CD8-positive, alpha-beta memory T cell (primary cell): ENCODE results near the gene RASA3. TPM values are rescaled to one million over a fixed set of nuclear protein-coding genes. Genes with fewer than 3 reads are reported as not detected.

Experiments used
- CTCF ChIA-PET: fragments of 350-600 bp; sonication (Branson Sonifier 250); formaldehyde crosslinking; loops from one replicate; lab custom pipeline; 2021; ENCODE audit warnings: antibody characterized with exemption; lab: Charles Lee
- POLR2A ChIA-PET: fragments of 350-600 bp; sonication (Branson Sonifier 250); formaldehyde crosslinking; loops from one replicate; lab custom pipeline; 2021; ENCODE audit warnings: antibody characterized with exemption; lab: Charles Lee
- DNase-seq, 5 donors: peaks; one replicate each; pipeline versions ENCODE4 v3.0.0 to v3.0.0-alpha.2; 2020 to 2022; ENCODE audit warnings: mixed read lengths in 1 of 5
- H3K27ac ChIP-seq: one replicate; pipeline ENCODE4 v1.7.0; 2013; ENCODE audit warnings: low read depth, mild to moderate bottlenecking, low read length, moderate library complexity
- H3K27me3 ChIP-seq: 2 replicates; pipeline ENCODE4 v1.7.0; 2013; ENCODE audit warnings: low read length, mild to moderate bottlenecking; ENCODE audit not compliant: insufficient read depth, poor library complexity, severe bottlenecking
- H3K36me3 ChIP-seq: 2 replicates; pipeline ENCODE4 v1.7.0; 2013; ENCODE audit warnings: mild to moderate bottlenecking, low read length, moderate library complexity; ENCODE audit not compliant: insufficient read depth
- H3K4me1 ChIP-seq: 2 replicates; pipeline ENCODE4 v1.7.0; 2013; ENCODE audit warnings: mild to moderate bottlenecking, low read length, moderate library complexity; ENCODE audit not compliant: insufficient read depth
- H3K4me3 ChIP-seq: 2 replicates; pipeline ENCODE4 v1.7.0; 2013; ENCODE audit warnings: mild to moderate bottlenecking, low read length
- H3K9me3 ChIP-seq: 2 replicates; pipeline ENCODE4 v1.7.0; 2013; ENCODE audit warnings: mild to moderate bottlenecking, low read length
- H3K27ac Mint-ChIP-seq, 8 donors: one replicate each; pipeline ENCODE4 v1.8.0; 2020 to 2021; ENCODE audit warnings: mixed read lengths in 8 of 8, mild to moderate bottlenecking in 6 of 8, inconsistent platforms in 3 of 8, moderate library complexity in 3 of 8
- H3K27me3 Mint-ChIP-seq, 2 donors: one replicate each; pipeline ENCODE4 v1.8.0; 2020 to 2021; ENCODE audit warnings: mixed read lengths in 2 of 2, mild to moderate bottlenecking in 1 of 2, moderate library complexity in 1 of 2
- H3K36me3 Mint-ChIP-seq, 3 donors: one replicate each; pipeline ENCODE4 v1.8.0; 2020 to 2021; ENCODE audit warnings: mixed read lengths in 3 of 3, inconsistent platforms in 1 of 3, mild to moderate bottlenecking in 1 of 3
- H3K4me1 Mint-ChIP-seq, 3 donors: one replicate each; pipeline ENCODE4 v1.8.0; 2020 to 2021; ENCODE audit warnings: mixed read lengths in 3 of 3, inconsistent platforms in 1 of 3, mild to moderate bottlenecking in 1 of 3
- H3K4me3 Mint-ChIP-seq, 7 donors: one replicate each; pipeline ENCODE4 v1.8.0; 2020 to 2021; ENCODE audit warnings: mixed read lengths in 7 of 7, mild to moderate bottlenecking in 6 of 7, moderate library complexity in 4 of 7, inconsistent platforms in 2 of 7
- H3K9me3 Mint-ChIP-seq, 5 donors: one replicate each; pipeline ENCODE4 v1.8.0; 2020 to 2022; ENCODE audit warnings: mixed read lengths in 5 of 5, mild to moderate bottlenecking in 3 of 5, moderate library complexity in 2 of 5, inconsistent platforms in 1 of 5
- polyA plus RNA-seq: library from polyadenylated mRNA; unstranded; fragments of 300-500 nt; fragmentation: Illumina TruSeq; gene quantifications from one replicate; pipeline ENCODE4 v1.2.3, GENCODE V29; 2021
- total RNA-seq, 2 experiments: library from RNA; stranded (reverse); gene quantifications; one replicate each; pipeline ENCODE4 v1.2.3, GENCODE V29; 2021

Gene RASA3
- total and polyA plus RNA-seq, 3 experiments from 2014 or later = 26.4 to 123 (median 27.1) TPM

DNA sequence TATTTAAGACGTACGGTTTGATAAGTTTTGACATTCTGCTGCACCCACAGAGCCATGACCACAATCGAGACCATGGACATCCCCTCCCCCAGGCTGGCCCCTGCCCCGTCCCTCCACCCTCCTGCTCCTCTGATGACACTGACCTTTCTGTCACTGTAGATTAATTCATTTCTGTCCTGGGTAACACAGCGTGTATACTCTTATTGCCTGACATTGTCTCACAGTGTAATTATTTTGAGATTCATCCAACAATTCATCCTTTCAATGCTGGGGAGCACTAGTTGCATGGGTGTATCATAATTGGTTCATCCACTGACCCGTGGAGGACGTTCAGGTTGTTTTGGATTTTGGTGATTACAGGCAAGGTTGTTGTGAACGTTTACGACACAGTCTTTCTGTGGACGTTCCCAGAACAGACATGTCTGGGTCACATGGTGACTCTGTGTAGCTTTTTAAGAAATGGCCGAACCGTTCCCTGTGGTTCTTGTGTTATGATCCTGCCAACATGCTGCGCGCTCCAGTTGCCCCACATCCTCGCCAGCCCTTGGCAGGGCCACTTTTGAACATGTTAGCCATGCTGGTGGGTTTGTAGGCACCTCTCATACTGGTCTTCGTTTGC lies 200.5 kb downstream of the RASA3 start:
- Histone ChIP-seq H3K36me3 (no peaks in the 10 kb centered on the region), H3K4me3 (no peak overlapping the region), H3K27me3 (peaks cover 3% of the 10 kb centered on the region), H3K9me3 (no peaks in the 10 kb centered on the region), H3K4me1 (peaks cover 18% of the 10 kb centered on the region), H3K27ac (no peak overlapping the region)
- no peak for DNase-seq
- ChIA-PET POLR2A (no interaction called here), CTCF (no interaction called here)
- peaks cover 0 to 4% (median 0%) of the 10 kb centered on the region in 5 donors for H3K9me3 Mint-ChIP-seq
- peak overlapping the region in 4 of 7 donors; percentile 17 to 76 (median 58) for H3K4me3 Mint-ChIP-seq
- peaks cover 16 to 30% (median 18%) of the 10 kb centered on the region in 3 donors for H3K4me1 Mint-ChIP-seq
- no peaks in the 10 kb centered on the region for H3K36me3 Mint-ChIP-seq
- H3K27ac Mint-ChIP-seq = peak overlapping the region in 4 of 8 donors; percentile 17 to 90 (median 54)
- peaks cover 30 to 43% of the 10 kb centered on the region in 2 donors for H3K27me3 Mint-ChIP-seq

DNA sequence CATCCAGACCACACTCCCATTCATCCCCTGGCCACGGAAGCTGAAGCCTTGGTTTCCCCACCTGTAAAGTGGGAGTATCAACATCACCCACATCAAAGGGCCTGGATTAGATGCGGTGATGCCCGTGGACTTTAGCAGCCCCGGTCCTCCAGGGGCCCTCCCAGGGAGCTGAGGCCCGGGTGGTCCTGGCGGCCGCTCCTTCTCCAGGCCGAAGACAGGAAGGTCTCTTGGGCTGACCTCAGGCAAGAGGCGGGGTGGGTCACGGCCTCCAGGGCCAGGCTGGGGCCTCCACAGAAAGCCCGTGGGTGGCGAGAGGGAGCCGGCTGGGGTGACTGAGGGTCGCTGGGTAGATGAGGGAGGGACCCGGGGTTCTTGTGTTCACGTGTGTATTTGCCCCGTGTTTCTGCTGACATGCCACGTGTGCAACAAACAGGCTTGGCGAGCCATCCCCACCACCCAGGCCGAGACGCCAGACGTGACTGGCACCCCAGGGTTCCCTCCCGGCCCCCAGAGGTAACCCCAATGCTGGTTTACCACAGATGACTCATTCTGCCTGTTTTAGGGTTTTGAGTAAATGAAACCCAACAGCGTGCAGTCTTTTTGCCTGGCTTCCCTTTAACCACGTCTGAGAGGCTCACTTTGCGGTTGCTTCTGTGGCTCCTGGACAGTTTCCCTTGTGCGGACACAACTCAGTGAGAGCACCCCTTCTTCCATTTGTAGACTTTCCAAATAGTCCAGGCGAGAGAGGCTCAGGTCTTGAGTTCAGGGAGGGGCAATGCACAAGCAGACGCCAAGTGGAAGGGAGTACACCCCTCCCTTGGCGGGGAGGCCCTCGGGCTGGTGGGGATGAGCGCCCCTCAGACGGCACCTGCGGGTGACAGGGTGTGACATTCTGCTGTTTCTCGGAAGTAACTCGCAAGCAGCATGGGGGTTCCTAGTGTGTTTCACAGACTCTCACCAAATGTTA lies 201.5 kb downstream of the RASA3 start:
- no peaks in the 10 kb centered on the region for H3K36me3 ChIP-seq
- peaks cover 3% of the 10 kb centered on the region for H3K27me3 ChIP-seq
- CTCF ChIA-PET = no interaction called here
- H3K4me1 ChIP-seq = peaks cover 18% of the 10 kb centered on the region
- Mint-ChIP-seq H3K4me3 (peak overlapping the region; percentile 18 to 76 (median 65)), H3K4me1 (peaks cover 16 to 30% (median 18%) of the 10 kb centered on the region in 3 donors), H3K9me3 (peaks cover 0 to 6% (median 0%) of the 10 kb centered on the region in 5 donors), H3K27me3 (peaks cover 35 to 53% of the 10 kb centered on the region in 2 donors), H3K36me3 (no peaks in the 10 kb centered on the region), H3K27ac (peak overlapping the region in 6 of 8 donors; percentile 26 to 90 (median 76))
- no peak overlapping the region for H3K27ac ChIP-seq
- POLR2A ChIA-PET = no interaction called here
- DNase-seq = peak; percentile 29 to 90 (median 72)
- H3K4me3 ChIP-seq = no peak overlapping the region
- no peaks in the 10 kb centered on the region for H3K9me3 ChIP-seq

DNA sequence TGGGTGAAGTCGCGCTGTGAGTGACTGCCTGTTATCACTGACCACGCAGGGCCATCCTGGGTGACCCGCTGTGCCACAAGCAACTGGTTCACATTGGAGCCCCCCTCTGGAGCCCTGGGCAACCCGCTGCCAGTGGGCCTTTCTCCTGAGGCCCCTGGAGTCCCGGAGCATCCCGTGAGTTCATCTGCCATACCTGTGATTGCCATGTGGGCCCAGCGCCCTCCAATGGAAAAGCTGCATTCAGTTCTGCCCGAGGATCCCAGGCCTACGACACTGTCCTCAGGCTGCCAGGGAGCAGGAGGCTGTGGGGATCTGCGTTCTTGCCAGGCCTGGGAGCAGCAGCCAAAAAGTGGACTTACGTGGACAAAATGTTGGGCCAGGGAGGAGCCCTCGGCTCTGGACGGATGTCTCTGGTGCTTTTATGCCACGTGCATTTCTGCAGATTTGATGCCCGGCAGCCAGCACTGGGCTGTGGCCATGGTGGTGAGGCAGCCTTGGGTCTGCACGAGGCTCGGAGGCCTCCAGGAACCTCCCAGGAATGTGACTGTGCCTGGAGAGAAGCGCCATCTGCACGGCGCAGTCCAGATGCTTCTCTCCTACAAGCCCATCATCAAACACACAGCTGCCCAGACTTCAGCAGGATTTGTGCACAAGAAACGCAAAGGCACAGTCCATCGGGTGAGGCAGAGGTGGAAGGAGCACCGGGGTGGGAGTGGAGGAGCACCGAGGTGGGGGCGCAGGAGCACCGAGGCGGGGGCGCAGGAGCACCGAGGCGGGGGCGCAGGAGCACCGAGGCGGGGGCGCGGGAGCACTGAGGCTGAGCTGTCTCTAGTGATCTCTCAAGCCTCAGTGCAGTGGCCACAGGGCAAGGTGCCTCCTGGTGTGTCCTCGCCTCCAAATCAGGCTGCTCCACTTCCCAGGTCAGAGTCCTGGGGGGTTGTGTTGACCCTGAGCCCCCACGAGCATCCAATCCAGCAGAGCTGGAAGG lies 202.5 kb downstream of the RASA3 start:
- peaks cover 18% of the 10 kb centered on the region for H3K4me1 ChIP-seq
- peak overlapping the region in 2 of 8 donors; percentile 43 to 73 for H3K27ac Mint-ChIP-seq
- H3K27ac ChIP-seq = no peak overlapping the region
- H3K4me3 ChIP-seq = no peak overlapping the region
- H3K9me3 ChIP-seq = no peaks in the 10 kb centered on the region
- DNase-seq = no peak
- peaks cover 38 to 58% of the 10 kb centered on the region in 2 donors for H3K27me3 Mint-ChIP-seq
- no peaks in the 10 kb centered on the region for H3K36me3 Mint-ChIP-seq
- peaks cover 0 to 6% (median 0%) of the 10 kb centered on the region in 5 donors for H3K9me3 Mint-ChIP-seq
- H3K27me3 ChIP-seq = peaks cover 3% of the 10 kb centered on the region
- ChIA-PET CTCF (no interaction called here), POLR2A (no interaction called here)
- H3K36me3 ChIP-seq = no peaks in the 10 kb centered on the region
- H3K4me3 Mint-ChIP-seq = peak overlapping the region in 3 of 7 donors; percentile 14 to 47 (median 32)
- peaks cover 16 to 30% (median 18%) of the 10 kb centered on the region in 3 donors for H3K4me1 Mint-ChIP-seq

DNA sequence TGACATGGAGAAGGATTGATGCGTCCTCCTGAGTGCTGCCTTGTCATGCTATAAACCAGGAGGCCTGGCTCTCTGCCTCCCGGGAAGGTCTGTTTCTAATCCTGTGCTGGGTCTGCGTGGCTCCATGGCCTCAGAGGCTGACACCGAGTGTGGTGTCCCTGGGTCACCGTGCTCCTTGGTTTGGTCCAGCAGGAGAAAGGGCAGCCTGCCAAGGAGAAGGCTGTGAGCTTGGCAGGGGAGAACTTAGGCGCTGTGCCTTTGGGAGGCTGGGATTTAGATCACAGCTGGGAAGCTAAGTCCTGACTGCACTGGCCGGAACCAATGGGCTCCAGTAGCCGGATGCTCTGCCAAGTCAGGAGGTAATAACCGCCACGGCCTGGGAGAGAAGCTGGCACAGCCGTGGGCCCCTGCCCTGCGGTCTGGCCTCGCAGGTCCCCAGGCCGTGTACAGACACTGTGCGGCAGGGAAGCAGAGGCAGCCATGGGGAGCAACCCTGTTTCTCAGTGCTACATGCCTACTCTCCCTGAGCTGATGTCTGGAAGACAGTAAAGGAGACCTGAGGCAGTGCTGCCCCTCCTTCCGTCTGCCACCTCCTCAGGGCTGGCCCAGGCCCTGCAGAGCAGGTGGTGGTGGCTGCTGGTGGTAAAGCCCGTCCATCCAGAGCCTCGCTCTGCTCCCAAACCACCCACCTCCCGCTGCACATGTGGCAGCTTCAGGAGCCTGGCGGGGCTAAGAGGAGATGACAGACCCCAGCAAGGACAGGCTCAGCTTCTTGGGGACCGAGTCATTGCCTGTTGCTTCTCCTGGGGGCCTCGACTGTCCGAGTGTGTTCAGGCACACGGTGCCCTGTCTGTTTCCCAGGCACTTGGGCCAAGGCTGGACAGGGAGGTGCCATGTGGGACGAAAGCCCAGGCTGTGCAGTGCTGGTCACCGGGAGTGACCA lies 203.5 kb downstream of the RASA3 start:
- H3K36me3 ChIP-seq = no peaks in the 10 kb centered on the region
- H3K4me1 Mint-ChIP-seq = peaks cover 16 to 30% (median 18%) of the 10 kb centered on the region in 3 donors
- no peak overlapping the region for H3K4me3 ChIP-seq
- ChIA-PET POLR2A (no interaction called here), CTCF (no interaction called here)
- no peak for DNase-seq
- peaks cover 0 to 6% (median 0%) of the 10 kb centered on the region in 5 donors for H3K9me3 Mint-ChIP-seq
- peaks cover 3% of the 10 kb centered on the region for H3K27me3 ChIP-seq
- no peaks in the 10 kb centered on the region for H3K9me3 ChIP-seq
- H3K4me1 ChIP-seq = peaks cover 18% of the 10 kb centered on the region
- H3K27ac Mint-ChIP-seq = no peak overlapping the region
- H3K27ac ChIP-seq = no peak overlapping the region
- peak overlapping the region in 1 of 7 donors; percentile 51 for H3K4me3 Mint-ChIP-seq
- H3K27me3 Mint-ChIP-seq = peaks cover 42 to 63% of the 10 kb centered on the region in 2 donors
- no peaks in the 10 kb centered on the region for H3K36me3 Mint-ChIP-seq

Other genes with a start within 250 kb of the RASA3 start
- gene C13orf46, start 158.5 kb downstream of the RASA3 start, total RNA-seq = 1 to 10 TPM; 1.2 to 1.8 TPM
- gene C13orf46, start 158.5 kb downstream of the RASA3 start, polyA plus RNA-seq = 2.2 TPM
- gene CFAP97D2, start 46.6 kb upstream of the RASA3 start, total RNA-seq = not detected
- 0.31 TPM for gene CFAP97D2, start 46.6 kb upstream of the RASA3 start, polyA plus RNA-seq
- gene CDC16, start 102.3 kb upstream of the RASA3 start, total RNA-seq = 10 to 100 TPM; 74.7 to 79.5 TPM
- 22.1 TPM for gene CDC16, start 102.3 kb upstream of the RASA3 start, polyA plus RNA-seq
- gene UPF3A, start 149.0 kb upstream of the RASA3 start, total RNA-seq = 10 to 100 TPM; 48.0 to 52.9 TPM
- 41.4 TPM for gene UPF3A, start 149.0 kb upstream of the RASA3 start, polyA plus RNA-seq
- 10 to 100 TPM; 42.6 to 48.3 TPM for gene CHAMP1, start 181.9 kb upstream of the RASA3 start, total RNA-seq
- gene CHAMP1, start 181.9 kb upstream of the RASA3 start, polyA plus RNA-seq = 7.3 TPM